Measurements from ENCODE around the gene SPINK5.
A peak's percentile ranks its signal among the peaks of the same experiment; 100 is the strongest.
"Not testable (repeated sequence)": the region's sequence is repeated elsewhere in the genome, so short reads cannot be mapped to it uniquely, and the experiment has no call there.

SPINK5 gene

DNA sequence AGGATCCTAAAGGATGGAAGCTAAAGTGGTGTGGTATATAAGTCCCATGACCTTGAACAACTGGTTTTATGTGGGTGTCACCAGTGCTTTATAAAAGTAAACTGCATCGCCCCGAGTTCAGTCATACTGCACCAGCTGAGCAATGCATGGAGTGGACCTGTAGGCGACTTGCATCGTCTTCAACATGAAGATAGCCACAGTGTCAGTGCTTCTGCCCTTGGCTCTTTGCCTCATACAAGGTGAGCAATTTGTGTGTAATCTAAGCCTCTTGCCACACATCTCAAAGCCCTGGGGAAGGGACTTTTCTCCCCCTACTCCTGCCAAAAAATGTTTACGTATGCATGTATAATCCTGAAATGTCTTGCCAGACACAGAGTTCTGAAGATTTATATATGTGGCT lies at the start of gene SPINK5:
SPINK5 (plus strand) TSS at position 120 of the 400 bp plus-strand sequence; CDS start at position 185, 65 bp downstream.
- no peak for DNase-seq

DNA sequence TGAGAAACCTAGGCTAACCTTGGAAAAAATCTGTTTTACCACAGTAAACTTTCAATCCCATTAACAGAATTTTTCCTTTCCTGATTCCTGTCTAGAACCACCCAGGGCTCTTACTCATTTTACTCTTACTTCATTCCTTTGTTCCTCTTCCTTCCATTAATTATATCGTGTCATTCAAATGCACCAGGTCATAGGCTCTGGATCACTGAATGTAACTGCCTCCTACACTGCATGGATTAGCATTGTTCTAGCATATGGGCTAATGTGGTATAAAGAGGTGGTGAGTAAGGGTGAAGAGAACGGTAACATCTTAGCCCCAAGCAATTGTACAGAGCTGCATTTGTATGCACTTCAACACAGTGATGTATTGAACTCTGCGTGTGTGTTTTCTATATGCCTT lies 49.5 kb upstream of the SPINK5 start:
- DNase-seq, result no peak

DNA sequence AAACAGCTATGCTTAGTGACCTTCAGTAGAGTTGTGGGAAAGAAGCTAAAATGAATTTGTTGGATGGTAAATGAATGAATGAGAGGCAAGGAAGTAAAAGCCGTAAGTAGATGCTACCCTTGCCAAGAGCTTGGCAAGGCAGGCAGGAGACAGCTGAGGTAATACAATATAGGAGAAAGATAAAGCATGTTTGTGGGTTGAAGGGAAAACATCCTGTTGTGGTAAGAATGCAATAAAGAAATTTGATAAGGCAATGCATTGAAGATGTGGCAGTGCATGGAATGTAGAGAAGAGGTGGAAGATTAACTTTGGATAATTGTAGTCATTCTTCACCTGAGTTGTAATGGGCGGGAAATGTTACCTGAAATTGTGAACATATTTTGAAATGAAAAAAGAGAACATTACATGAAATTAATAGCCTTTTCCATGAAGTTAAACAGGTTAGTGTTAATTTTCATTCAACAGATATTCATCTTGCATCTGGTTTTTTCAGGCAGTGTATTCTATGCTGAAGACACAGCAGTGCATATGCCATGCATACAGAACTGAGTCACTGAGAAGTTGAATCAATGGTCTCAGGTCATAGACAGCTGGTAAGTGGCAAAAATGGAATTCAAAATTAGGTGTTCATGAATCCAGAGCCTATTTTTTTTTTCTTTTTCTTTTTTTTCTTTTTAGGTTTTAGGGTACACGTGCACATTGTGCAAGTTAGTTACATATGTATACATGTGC lies 43.4 kb upstream of the SPINK5 start:
- DNase-seq, result no peak

- no peak for DNase-seq
Measured at GRCh38 chr5:148027505-148027904, 36.3 kb upstream of the SPINK5 start.

- peak; percentile 20 for DNase-seq
Measured at GRCh38 chr5:148029131-148029530, 34.6 kb upstream of the SPINK5 start.

- DNase-seq, result no peak
Measured at GRCh38 chr5:148033134-148033533, 30.6 kb upstream of the SPINK5 start.

DNA sequence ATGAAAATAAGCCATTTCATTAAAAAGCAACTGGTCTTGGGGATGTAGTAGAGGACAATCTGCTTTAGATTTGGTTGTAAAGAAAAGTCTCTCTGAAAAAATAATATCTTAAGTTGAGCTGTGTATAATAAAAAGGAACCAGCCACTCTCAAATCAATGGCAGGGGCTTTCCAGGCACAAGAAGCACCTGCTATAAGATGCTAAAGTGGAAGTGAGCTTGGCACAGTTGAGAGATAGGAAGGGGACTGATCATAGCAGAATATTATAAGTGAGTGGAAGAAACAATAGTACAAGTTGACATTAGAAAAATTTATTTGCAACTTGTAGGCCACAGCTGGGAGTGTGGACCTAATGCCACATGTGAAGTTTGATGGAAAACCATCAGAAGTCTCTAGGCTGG lies 28.1 kb upstream of the SPINK5 start:
- no peak for DNase-seq

DNA sequence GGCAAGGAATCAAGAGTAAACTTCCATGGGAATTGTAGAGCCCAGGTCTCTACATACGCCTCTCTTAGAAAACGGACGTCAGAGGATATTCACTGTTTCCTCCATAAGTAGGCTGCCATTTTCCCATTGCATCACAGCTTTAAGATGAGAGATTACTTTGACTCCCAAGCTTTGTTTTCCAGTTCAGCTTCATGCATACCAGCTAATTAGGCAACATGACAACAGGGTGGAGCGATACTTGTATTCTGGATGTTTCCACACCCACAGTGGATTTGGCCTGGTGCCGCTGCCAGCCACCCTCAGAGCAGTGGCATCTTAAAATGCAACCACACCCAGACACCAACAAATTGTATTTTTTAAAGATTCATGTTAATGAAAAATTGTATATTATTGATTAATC lies 20.9 kb upstream of the SPINK5 start:
- DNase-seq, result no peak

DNA sequence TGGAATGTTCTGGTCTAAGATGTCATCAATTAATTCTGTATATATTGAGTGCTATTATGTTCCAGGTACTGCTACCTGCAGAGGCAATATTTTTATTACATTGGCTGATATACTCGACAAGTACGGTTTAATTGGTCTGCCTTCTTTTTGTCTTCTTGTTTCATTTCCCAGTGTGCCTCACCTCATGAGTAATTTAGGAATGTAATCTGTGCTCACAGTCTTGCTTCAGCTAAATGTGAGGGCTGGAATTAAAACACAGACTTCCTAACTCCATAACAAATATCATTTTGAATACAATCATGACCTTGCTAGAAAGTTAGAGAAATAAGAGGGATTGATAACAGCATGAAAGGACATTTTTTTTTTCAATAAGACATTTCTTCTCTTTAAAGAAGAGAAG lies 20.1 kb upstream of the SPINK5 start:
- no peak for DNase-seq

DNA sequence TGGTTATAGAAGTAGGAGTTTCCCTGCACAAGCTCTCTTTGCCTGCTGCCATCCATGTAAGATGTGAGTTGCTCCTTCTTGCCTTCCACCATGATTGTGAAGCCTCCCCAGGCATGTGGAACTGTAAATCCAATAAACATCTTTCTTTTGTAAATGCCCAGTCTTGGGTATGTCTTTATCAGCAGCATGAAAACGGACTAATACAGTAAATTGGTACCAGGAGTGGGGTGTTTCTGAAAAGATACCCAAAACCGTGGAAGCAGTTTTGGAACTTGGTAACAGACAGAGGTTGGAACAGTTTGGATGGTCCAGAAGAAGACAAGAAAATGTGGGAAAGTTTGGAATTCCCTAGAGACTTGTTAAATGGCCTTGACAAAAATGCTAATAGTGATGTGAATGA lies 8.6 kb upstream of the SPINK5 start:
- DNase-seq, result not testable (repeated sequence)

DNA sequence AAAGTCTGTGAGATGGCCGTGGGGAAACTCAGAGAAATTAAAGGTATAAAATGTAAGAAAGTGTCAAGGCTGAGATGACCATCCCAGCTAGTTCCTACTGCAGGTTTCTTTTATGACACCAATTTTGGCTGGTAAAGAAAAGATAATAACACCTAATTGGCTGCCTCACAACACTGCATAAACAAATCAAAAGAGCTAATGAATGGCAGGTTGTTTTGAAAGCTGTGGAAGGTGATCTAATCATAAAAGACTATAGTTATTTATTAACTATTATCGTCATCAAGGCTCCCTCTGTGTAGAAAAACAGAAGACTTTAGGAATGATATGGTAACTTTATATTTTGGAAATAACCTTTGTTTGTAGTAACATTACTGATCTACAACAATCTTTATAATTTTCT lies 3.5 kb upstream of the SPINK5 start:
- DNase-seq, result no peak

DNA sequence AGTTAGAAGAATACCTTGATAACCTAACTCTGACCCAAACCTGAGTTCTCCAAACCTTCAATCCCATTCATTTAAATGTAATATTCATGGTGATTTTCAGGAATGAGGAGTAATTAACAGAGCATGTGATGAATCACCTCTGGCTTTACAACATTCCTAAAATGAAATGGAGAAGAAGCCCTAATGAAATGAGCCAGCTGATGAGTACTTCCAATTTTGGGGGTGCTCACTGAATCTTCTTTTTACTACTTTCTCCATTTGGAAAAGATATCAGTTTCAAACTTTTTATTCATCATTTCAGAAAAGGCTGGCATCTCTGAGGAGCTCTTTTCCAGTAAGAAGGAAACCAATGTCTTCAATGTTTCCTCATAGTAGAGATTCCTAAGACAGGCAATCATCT lies 2.9 kb upstream of the SPINK5 start:
- DNase-seq, result no peak

DNA sequence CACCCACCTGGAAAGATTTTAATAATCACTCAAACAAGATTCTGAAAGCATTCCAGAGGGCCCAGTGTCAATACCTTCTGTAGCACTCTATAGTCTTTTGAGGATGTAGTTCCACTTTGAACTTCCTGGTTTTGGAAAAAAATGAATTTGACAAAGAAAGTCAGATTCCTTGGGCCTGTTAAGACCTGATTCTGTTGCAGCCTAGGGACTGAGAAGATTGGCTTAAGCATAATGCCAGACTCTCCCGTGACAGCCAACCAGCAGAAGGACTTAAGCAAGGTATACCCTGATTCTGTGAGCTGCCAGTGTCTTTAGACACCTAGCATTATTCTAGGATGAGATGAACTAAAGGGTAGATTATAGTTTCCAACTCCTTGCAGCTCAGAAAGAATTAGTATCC lies 6.8 kb downstream of the SPINK5 start:
- DNase-seq, result no peak

- no peak for DNase-seq
Measured at GRCh38 chr5:148072207-148072606, 8.4 kb downstream of the SPINK5 start.

- no peak for DNase-seq
Measured at GRCh38 chr5:148075529-148075928, 11.7 kb downstream of the SPINK5 start.

DNA sequence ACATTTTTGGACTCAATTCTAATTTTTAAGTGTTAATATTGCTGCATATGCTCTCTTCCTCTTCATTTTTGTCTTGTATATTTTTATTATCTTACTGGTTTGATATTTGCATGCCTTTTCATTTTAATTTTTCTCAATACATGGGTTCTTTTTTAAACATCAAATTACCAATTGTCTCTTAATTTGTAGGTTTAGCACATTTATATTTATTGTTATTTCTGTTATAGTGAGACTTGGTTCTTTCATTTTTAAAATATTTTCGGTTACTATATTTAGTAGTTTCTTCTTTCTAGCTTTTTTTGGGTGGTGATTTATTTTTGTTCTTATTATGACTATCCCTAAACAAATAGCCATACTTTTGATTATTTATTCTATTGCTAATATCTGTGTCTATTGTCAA lies 19.4 kb downstream of the SPINK5 start:
- no peak for DNase-seq

DNA sequence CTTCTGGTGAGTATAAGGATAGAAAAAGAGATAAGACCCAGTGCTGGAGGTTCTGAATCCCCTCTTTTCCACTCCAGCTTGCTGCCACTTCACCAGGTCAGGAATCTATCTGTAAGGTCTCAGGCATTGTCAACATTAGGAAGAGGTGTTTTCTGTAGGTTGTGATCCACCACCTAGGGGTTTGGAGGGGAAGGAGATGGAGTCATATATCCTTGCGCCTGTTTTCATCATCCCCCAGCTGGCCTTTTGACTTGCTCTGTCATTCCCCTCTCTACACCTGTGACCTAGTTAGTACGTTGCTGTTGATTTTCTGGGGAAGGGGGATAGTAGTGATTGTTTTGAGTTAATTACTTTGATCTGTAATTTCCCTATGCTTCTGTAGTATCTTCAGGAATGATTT lies 20.5 kb downstream of the SPINK5 start:
- no peak for DNase-seq

DNA sequence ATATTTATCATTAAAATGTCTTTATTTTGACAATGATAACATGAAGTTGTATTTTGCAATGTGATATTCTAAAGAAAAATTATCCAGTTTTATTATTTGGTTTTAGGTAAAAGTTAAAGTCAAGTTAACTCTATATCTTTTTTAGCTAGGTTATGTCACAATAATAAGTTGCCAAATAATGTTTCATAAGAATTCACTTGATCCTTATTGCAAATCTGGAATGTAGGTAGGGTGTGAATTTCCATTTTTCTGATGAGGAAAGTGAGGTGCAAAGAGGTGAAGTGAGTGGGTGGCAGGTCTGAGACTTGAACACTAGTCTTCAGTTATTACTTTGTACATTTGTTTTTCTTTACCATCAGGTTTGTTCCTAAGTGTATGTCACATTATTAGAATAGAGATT lies 21.5 kb downstream of the SPINK5 start:
- no peak for DNase-seq

- no peak for DNase-seq
Measured at GRCh38 chr5:148085977-148086705, 22.4 kb downstream of the SPINK5 start.

DNA sequence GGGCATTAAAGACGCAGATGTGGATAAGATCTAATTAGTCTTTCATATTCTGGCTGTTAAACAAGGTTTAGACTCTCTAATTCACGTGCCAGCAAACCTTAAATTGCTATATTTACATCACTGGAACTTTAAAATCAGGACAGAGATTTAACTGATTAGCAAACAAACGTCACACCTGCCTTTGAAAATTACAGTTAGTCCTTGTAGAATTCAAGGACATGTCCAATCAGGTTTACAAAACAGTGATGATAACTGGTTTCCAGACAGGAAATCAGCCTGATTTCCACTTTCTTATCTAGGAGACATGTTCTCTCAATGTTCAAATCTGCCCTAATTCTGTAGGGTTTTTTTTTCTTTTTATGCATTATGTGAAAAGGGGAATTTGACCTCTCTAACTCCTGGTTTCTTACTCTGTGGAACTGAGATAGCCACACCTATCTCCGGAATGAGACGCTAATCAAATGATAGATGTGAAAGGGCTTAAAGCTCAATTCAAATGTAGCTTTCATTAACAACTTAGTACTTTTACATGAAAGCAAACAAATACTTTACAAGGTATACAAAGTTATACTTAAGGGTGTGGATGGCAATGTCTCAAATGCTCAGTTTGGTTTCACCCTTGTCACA lies 26.5 kb downstream of the SPINK5 start:
- no peak for DNase-seq

DNA sequence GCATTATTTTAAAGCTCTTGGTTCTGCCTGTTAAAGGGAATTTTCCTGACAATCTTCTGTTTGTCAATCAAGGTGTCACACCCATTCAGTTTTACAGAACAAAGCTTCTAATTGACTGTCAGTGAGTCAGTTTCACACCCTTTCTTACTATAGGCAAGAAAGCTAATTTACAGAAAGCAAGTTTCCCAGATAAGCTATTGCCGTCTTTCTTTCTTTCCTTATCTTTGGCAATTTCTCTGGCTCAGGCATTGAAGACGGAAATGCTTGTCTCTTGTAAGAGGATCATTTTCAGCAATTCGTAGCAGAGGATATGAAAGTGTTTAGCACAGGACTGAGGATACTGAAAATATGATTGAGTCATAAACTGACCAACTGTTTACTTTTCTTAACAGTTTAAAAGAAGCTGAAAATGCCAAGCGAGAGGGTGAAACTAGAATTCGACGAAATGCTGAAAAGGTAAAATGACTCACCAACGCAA lies 27.0 kb downstream of the SPINK5 start:
- DNase-seq, result no peak

- no peak for DNase-seq
Measured at GRCh38 chr5:148091991-148092964, 28.5 kb downstream of the SPINK5 start.

DNA sequence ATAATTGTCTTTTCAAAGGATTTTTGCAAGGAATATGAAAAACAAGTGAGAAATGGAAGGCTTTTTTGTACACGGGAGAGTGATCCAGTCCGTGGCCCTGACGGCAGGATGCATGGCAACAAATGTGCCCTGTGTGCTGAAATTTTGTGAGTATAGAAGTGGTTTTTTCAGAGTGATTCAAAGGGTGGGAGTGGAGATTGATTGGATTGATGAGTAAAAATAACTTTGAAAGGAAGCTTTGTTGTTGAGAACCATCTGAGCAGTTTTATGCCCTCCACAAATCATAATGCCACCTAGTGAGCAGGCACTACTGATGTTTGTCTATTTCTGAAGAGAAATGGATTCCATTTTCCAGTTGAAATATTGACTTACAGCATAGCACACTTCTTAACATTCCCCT lies 30.6 kb downstream of the SPINK5 start:
- DNase-seq, result no peak
